ENCODE results near the gene VAV3. TPM values are rescaled to one million over a fixed set of nuclear protein-coding genes. Genes with fewer than 3 reads are reported as not detected.

The VAV3 gene
- total RNA-seq, 1 donor from 2014 or later = 25.8 TPM

DNA sequence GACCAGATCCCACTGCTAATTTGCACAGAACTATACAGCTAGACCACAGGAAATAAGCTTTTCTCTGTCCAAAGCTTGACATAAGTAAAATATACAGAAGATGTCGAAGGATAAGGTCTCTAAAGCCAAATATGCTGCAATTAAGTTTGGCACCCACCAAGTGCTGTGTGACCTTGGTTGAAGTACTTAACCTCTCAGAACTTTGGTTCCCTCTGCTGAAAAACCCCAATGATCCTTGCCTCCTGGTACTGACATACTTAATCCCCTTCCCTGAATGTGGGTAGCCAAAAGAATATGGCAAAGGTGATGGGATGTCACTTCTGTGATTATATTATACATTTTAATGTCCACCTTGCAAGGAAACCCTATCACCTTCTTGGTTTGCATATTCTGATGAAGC is 290.5 kb downstream of the VAV3 start:
- TF ChIP-seq, protein P1, sequence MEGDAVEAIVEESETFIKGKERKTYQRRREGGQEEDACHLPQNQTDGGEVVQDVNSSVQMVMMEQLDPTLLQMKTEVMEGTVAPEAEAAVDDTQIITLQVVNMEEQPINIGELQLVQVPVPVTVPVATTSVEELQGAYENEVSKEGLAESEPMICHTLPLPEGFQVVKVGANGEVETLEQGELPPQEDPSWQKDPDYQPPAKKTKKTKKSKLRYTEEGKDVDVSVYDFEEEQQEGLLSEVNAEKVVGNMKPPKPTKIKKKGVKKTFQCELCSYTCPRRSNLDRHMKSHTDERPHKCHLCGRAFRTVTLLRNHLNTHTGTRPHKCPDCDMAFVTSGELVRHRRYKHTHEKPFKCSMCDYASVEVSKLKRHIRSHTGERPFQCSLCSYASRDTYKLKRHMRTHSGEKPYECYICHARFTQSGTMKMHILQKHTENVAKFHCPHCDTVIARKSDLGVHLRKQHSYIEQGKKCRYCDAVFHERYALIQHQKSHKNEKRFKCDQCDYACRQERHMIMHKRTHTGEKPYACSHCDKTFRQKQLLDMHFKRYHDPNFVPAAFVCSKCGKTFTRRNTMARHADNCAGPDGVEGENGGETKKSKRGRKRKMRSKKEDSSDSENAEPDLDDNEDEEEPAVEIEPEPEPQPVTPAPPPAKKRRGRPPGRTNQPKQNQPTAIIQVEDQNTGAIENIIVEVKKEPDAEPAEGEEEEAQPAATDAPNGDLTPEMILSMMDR (IDR thresholded peaks at IDR 0.05; ENCODE audit: partially characterized antibody, unreplicated experiment) = no peak
- no peak overlapping the region for H3K27ac Mint-ChIP-seq (ENCODE audit: unreplicated experiment)
- no peak overlapping the region for H3K4me3 Mint-ChIP-seq (ENCODE audit: unreplicated experiment)
- no peak for DNase-seq
- no peaks in the 10 kb centered on the region for H3K27me3 Mint-ChIP-seq (ENCODE audit: unreplicated experiment)
- no peaks in the 10 kb centered on the region for H3K36me3 Mint-ChIP-seq (ENCODE audit: unreplicated experiment)
- H3K9me3 Mint-ChIP-seq (ENCODE audit: unreplicated experiment) = no peaks in the 10 kb centered on the region
- H3K4me1 Mint-ChIP-seq (ENCODE audit: low read depth, unreplicated experiment) = no peaks in the 10 kb centered on the region

DNA sequence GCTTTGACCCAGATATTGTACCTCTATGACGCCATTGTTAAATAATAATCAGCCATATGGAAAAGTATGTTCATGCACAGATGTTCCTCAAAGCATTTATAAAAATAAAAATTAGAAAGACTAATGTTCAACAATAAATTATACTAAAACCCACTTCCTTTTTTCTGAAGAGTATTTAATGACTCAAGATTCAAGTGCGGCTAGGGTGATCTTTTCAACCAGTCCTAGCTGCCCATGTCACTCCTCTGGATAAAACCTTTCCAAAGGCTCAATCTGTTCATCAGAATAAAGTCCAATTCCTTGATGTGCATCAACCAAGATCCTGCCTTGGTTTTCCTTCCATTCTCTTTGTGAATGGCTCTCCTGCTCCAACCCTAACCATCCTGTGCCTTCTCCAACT is 292.0 kb downstream of the VAV3 start:
- TF ChIP-seq, protein P1 (IDR thresholded peaks at IDR 0.05; ENCODE audit: partially characterized antibody, unreplicated experiment) = no peak
- Mint-ChIP-seq H3K36me3 (ENCODE audit: unreplicated experiment) (no peaks in the 10 kb centered on the region), H3K27me3 (ENCODE audit: unreplicated experiment) (no peaks in the 10 kb centered on the region), H3K9me3 (ENCODE audit: unreplicated experiment) (no peaks in the 10 kb centered on the region), H3K27ac (ENCODE audit: unreplicated experiment) (no peak overlapping the region), H3K4me1 (ENCODE audit: low read depth, unreplicated experiment) (peaks cover 1% of the 10 kb centered on the region), H3K4me3 (ENCODE audit: unreplicated experiment) (no peak overlapping the region)
- DNase-seq = no peak

DNA sequence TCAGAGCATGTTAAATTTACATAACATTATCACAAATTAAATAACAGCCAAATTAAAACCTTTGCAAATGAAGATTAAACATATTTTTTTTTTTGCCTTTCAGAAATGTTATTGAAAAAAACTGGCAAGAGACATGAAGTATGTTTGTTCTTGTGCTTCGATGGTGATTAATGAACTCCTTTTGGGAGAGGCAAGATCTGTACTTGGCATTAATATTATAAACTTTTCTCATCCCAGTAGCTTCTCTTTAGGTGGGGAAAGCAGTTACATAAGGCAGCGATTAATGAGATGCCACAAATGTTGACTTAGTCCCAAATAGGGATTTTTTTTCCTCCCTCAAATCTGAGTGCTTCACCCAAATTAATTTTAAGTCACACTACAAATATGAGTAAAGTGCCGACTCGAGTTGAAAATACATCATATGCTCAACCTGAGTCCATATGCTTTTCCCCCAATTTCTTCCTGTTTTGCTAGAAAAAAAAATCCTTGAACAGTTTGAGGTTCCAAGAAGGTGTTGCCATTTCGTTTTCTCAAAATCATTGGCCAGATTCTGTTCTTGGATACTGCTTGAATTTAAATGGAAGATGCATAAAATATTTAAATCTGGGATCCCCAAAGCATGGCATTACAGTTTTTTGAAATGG is 294.5 kb downstream of the VAV3 start:
- no peak for DNase-seq
- no peak overlapping the region for H3K4me3 Mint-ChIP-seq (ENCODE audit: unreplicated experiment)
- TF ChIP-seq, protein P1 (IDR thresholded peaks at IDR 0.05; ENCODE audit: partially characterized antibody, unreplicated experiment) = no peak
- H3K4me1 Mint-ChIP-seq (ENCODE audit: low read depth, unreplicated experiment) = peaks cover 1% of the 10 kb centered on the region
- no peaks in the 10 kb centered on the region for H3K9me3 Mint-ChIP-seq (ENCODE audit: unreplicated experiment)
- no peaks in the 10 kb centered on the region for H3K36me3 Mint-ChIP-seq (ENCODE audit: unreplicated experiment)
- no peak overlapping the region for H3K27ac Mint-ChIP-seq (ENCODE audit: unreplicated experiment)
- H3K27me3 Mint-ChIP-seq (ENCODE audit: unreplicated experiment) = no peaks in the 10 kb centered on the region

DNA sequence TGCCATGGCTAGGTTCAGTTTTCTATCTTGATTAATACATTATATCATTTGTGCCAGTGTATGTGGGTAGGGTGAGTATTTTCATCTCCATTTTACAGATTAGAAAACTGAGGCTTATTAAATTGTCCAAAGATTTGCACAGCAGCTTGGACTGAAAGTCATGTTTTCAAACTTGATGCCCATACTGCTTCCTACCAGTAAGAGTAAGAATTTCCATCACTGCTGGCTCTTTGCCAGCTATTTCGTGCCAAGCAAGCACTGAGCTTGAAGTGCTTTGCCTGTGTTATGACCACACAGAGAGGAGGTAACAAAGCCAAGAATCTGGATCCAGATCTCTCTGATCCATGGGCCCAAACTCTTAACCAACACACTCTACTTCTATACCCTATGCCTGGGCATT is 295.0 kb downstream of the VAV3 start:
- Mint-ChIP-seq H3K4me3 (ENCODE audit: unreplicated experiment) (no peak overlapping the region), H3K36me3 (ENCODE audit: unreplicated experiment) (no peaks in the 10 kb centered on the region), H3K27ac (ENCODE audit: unreplicated experiment) (no peak overlapping the region), H3K27me3 (ENCODE audit: unreplicated experiment) (no peaks in the 10 kb centered on the region), H3K4me1 (ENCODE audit: low read depth, unreplicated experiment) (peaks cover 1% of the 10 kb centered on the region), H3K9me3 (ENCODE audit: unreplicated experiment) (no peaks in the 10 kb centered on the region)
- TF ChIP-seq, protein P1 (IDR thresholded peaks at IDR 0.05; ENCODE audit: partially characterized antibody, unreplicated experiment) = no peak
- no peak for DNase-seq

DNA sequence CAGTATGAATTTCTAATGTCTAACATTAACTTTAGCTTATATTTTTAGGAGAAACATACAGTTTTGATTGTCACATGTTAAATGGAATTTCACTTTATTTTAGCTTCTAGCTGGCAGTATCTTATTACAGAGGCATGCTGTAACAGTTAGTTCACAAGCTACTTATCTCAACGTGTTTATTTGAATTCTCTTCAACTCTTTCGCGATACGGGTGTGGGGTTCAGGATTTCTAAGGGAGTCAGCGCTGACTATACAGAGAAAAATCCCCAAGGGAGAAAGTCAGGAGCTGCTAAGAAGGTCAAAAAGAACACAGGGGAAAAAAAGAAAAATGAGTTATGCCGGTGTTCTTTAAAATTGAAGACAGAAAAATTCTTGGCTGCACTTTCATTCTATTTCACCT is 296.2 kb downstream of the VAV3 start:
- H3K27ac Mint-ChIP-seq (ENCODE audit: unreplicated experiment) = no peak overlapping the region
- H3K27me3 Mint-ChIP-seq (ENCODE audit: unreplicated experiment) = no peaks in the 10 kb centered on the region
- TF ChIP-seq, protein P1 (IDR thresholded peaks at IDR 0.05; ENCODE audit: partially characterized antibody, unreplicated experiment) = no peak

More for the DNA sequence above, 296.2 kb downstream of the VAV3 start:
- peaks cover 1% of the 10 kb centered on the region for H3K4me1 Mint-ChIP-seq (ENCODE audit: low read depth, unreplicated experiment)
- H3K4me3 Mint-ChIP-seq (ENCODE audit: unreplicated experiment) = no peak overlapping the region
- no peaks in the 10 kb centered on the region for H3K9me3 Mint-ChIP-seq (ENCODE audit: unreplicated experiment)
- no peaks in the 10 kb centered on the region for H3K36me3 Mint-ChIP-seq (ENCODE audit: unreplicated experiment)
- DNase-seq = no peak
